HEK293 (cell line): ENCODE results near the gene TSPAN1.
A peak's percentile ranks its signal among the peaks of the same experiment; 100 is the strongest.

Experiments
- CTCF ChIA-PET: fragments of 350-600 bp; formaldehyde crosslinking; extraction: SDS; loops from one replicate; lab custom pipeline; 2021; ENCODE audit warnings: antibody characterized with exemption; lab: Yijun Ruan, JAX
- POLR2A ChIA-PET: fragments of 300-600 bp; formaldehyde crosslinking; extraction: SDS; loops from one replicate; lab custom pipeline; 2020; ENCODE audit warnings: antibody characterized with exemption, inconsistent platforms; lab: Yijun Ruan, JAX
- H3K27ac ChIP-seq: fragments of 200-500 bp; sonication (Bioruptor generic); 2 replicates; pipeline ENCODE4 v1.5.1; 2014; ENCODE audit warnings: low read depth, low read length, control low read depth, inconsistent platforms; ENCODE audit errors: extremely low read depth
- H3K36me3 ChIP-seq, 2 experiments: fragments of 200-500 bp in 1 of 2; sonication (Bioruptor generic) in 1 of 2; 1 replicate in 1 of 2; 2 replicates in 1 of 2; pipeline ENCODE4 v1.5.1; 2014 to 2017; ENCODE audit warnings: inconsistent platforms in 2 of 2, low read length in 2 of 2; ENCODE audit not compliant: control insufficient read depth in 2 of 2, insufficient read depth in 1 of 2
- H3K4me1 ChIP-seq: fragments of 200-500 bp; sonication (Bioruptor generic); 2 replicates; pipeline ENCODE4 v1.5.1; 2014; ENCODE audit warnings: mild to moderate bottlenecking, low read length, inconsistent platforms; ENCODE audit not compliant: control insufficient read depth, insufficient read depth
- H3K4me3 ChIP-seq: 2 replicates; pipeline ENCODE4 v1.5.1; 2011; ENCODE audit warnings: low read depth, mild to moderate bottlenecking, control low read depth, low read length, moderate library complexity
- H3K9me3 ChIP-seq: fragments of 200-500 bp; sonication (Bioruptor generic); 2 replicates; pipeline ENCODE4 v1.5.1; 2014; ENCODE audit warnings: low read depth, low read length, inconsistent platforms; ENCODE audit not compliant: control insufficient read depth, insufficient read depth
- HIC1 ChIP-seq: fragments of 450-650 bp; formaldehyde crosslinking; IDR thresholded peaks from 2 replicates; pipeline ENCODE4 v1.5.1; 2016; ENCODE audit warnings: missing biosample characterization, missing genetic modification characterization
- KLF16 ChIP-seq: fragments of 450-650 bp; formaldehyde crosslinking; IDR thresholded peaks from 2 replicates; pipeline ENCODE4 v1.5.1; 2017; ENCODE audit warnings: missing biosample characterization, missing genetic modification characterization
- SCRT2 ChIP-seq: fragments of 450-650 bp; formaldehyde crosslinking; IDR thresholded peaks from 2 replicates; pipeline ENCODE4 v1.5.1; 2016; ENCODE audit warnings: missing biosample characterization, missing genetic modification characterization
- SP3 ChIP-seq: fragments of 450-650 bp; formaldehyde crosslinking; IDR thresholded peaks from 2 replicates; pipeline ENCODE4 v1.5.1; 2016; ENCODE audit warnings: missing biosample characterization, missing genetic modification characterization
- ZBTB10 ChIP-seq: fragments of 450-650 bp; formaldehyde crosslinking; IDR thresholded peaks from 2 replicates; pipeline ENCODE4 v1.5.1; 2016; ENCODE audit warnings: missing biosample characterization, missing genetic modification characterization
- ZFHX2 ChIP-seq: fragments of 450-650 bp; formaldehyde crosslinking; conservative IDR thresholded peaks from 2 replicates; pipeline ENCODE4 v1.5.1; 2016; ENCODE audit warnings: missing biosample characterization, missing genetic modification characterization
- ZNF174 ChIP-seq: fragments of 450-650 bp; formaldehyde crosslinking; IDR thresholded peaks from 2 replicates; pipeline ENCODE4 v1.5.0; 2017; ENCODE audit warnings: missing biosample characterization, mild to moderate bottlenecking, missing genetic modification characterization
- ZNF24 ChIP-seq: fragments of 450-650 bp; formaldehyde crosslinking; IDR thresholded peaks from 2 replicates; pipeline ENCODE4 v1.5.1; 2016; ENCODE audit warnings: missing biosample characterization, missing genetic modification characterization
- ZNF292 ChIP-seq: fragments of 450-650 bp; formaldehyde crosslinking; IDR thresholded peaks from 2 replicates; pipeline ENCODE4 v1.5.1; 2016; ENCODE audit warnings: low read depth, missing biosample characterization, missing genetic modification characterization, borderline replicate concordance
- ZNF341 ChIP-seq: fragments of 450-650 bp; formaldehyde crosslinking; IDR thresholded peaks from 2 replicates; pipeline ENCODE4; 2016; ENCODE audit warnings: low read depth, missing biosample characterization, missing genetic modification characterization
- ZNF366 ChIP-seq: fragments of 450-650 bp; formaldehyde crosslinking; conservative IDR thresholded peaks from 2 replicates; pipeline ENCODE4 v1.5.1; 2016; ENCODE audit warnings: missing biosample characterization, missing genetic modification characterization
- ZNF645 ChIP-seq: fragments of 450-650 bp; formaldehyde crosslinking; IDR thresholded peaks from 2 replicates; pipeline ENCODE4; 2016; ENCODE audit warnings: missing biosample characterization, missing genetic modification characterization
- ZNF660 ChIP-seq: fragments of 450-650 bp; IDR thresholded peaks from 2 replicates; pipeline ENCODE4 v1.5.1; 2018; ENCODE audit warnings: missing biosample characterization, mild to moderate bottlenecking, missing genetic modification characterization
- ZSCAN23 ChIP-seq: fragments of 450-650 bp; formaldehyde crosslinking; IDR thresholded peaks from 2 replicates; pipeline ENCODE4 v1.5.1; 2016; ENCODE audit warnings: missing biosample characterization, missing genetic modification characterization
- TF ChIP-seq, protein P1 (sequence below): fragments of 450-650 bp; formaldehyde crosslinking; IDR thresholded peaks from 2 replicates; pipeline ENCODE4 v1.5.1; 2016; ENCODE audit warnings: missing biosample characterization, missing genetic modification characterization
- TF ChIP-seq, protein P2 (sequence below): fragments of 450-650 bp; formaldehyde crosslinking; IDR thresholded peaks from 2 replicates; pipeline ENCODE4 v1.5.1; 2017; ENCODE audit warnings: missing biosample characterization, missing genetic modification characterization
- TF ChIP-seq, protein P3 (sequence below): fragments of 450-650 bp; formaldehyde crosslinking; IDR thresholded peaks from 2 replicates; pipeline ENCODE4 v1.5.1; 2017; ENCODE audit warnings: missing biosample characterization, missing genetic modification characterization
- TF ChIP-seq, protein P4 (sequence below): fragments of 450-650 bp; formaldehyde crosslinking; IDR thresholded peaks from 2 replicates; pipeline ENCODE4 v1.5.1; 2017; ENCODE audit warnings: missing biosample characterization, missing genetic modification characterization

The TSPAN1 gene

GRCh38 chr1:46181343-46182260, 6.7 kb downstream of the TSPAN1 start (continued):
- no peak for TF ChIP-seq ZNF645 (tag by site-specific recombination)
- TF ChIP-seq ZSCAN23 (tag by site-specific recombination): no peak
- TF ChIP-seq ZBTB10 (tag by site-specific recombination): peak; percentile 21; the same call in 1 of the 2 replicates

- peak overlapping the region; percentile 66 for H3K27ac ChIP-seq
- POLR2A ChIA-PET: interaction anchor here (0.7 to 1.3 kb wide), 7 partner anchors 11 to 130 kb away, joined by 3 to 8 read pairs (median 4); partner anchors contain the start of genes PIK3R3, POMGNT1 and RAD54L
- CTCF ChIA-PET: interaction anchor here (0.5 to 9.3 kb wide), 3 partner anchors 41 to 349 kb away, joined by 3 to 148 read pairs (median 71); no protein-coding TSS in a partner anchor
- H3K36me3 ChIP-seq: peaks cover 0 to 14% of the 10 kb centered on the region in 2 experiments; a peak in 1 of 3 replicates
- H3K9me3 ChIP-seq: no peaks in the 10 kb centered on the region
- H3K4me1 ChIP-seq: peaks cover 3% of the 10 kb centered on the region; the same call in 1 of the 2 replicates
- no peak overlapping the region for H3K4me3 ChIP-seq
- no peak for TF ChIP-seq ZNF292 (tag by site-specific recombination)
- TF ChIP-seq ZNF660 (tag by site-specific recombination): peak; percentile 80
- TF ChIP-seq, protein P1, sequence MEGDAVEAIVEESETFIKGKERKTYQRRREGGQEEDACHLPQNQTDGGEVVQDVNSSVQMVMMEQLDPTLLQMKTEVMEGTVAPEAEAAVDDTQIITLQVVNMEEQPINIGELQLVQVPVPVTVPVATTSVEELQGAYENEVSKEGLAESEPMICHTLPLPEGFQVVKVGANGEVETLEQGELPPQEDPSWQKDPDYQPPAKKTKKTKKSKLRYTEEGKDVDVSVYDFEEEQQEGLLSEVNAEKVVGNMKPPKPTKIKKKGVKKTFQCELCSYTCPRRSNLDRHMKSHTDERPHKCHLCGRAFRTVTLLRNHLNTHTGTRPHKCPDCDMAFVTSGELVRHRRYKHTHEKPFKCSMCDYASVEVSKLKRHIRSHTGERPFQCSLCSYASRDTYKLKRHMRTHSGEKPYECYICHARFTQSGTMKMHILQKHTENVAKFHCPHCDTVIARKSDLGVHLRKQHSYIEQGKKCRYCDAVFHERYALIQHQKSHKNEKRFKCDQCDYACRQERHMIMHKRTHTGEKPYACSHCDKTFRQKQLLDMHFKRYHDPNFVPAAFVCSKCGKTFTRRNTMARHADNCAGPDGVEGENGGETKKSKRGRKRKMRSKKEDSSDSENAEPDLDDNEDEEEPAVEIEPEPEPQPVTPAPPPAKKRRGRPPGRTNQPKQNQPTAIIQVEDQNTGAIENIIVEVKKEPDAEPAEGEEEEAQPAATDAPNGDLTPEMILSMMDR (tag by site-specific recombination): no peak
- no peak for TF ChIP-seq ZNF24 (tag by site-specific recombination)
- TF ChIP-seq, protein P2, sequence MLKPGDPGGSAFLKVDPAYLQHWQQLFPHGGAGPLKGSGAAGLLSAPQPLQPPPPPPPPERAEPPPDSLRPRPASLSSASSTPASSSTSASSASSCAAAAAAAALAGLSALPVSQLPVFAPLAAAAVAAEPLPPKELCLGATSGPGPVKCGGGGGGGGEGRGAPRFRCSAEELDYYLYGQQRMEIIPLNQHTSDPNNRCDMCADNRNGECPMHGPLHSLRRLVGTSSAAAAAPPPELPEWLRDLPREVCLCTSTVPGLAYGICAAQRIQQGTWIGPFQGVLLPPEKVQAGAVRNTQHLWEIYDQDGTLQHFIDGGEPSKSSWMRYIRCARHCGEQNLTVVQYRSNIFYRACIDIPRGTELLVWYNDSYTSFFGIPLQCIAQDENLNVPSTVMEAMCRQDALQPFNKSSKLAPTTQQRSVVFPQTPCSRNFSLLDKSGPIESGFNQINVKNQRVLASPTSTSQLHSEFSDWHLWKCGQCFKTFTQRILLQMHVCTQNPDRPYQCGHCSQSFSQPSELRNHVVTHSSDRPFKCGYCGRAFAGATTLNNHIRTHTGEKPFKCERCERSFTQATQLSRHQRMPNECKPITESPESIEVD (tag by site-specific recombination): no peak
- TF ChIP-seq SCRT2 (tag by site-specific recombination): peak; percentile 67
- TF ChIP-seq ZFHX2 (tag by site-specific recombination): 0 out of 2 replicates have a peak, but pooled peaks have one; percentile 8
- no peak for TF ChIP-seq ZNF174 (tag by site-specific recombination)
- TF ChIP-seq, protein P3, sequence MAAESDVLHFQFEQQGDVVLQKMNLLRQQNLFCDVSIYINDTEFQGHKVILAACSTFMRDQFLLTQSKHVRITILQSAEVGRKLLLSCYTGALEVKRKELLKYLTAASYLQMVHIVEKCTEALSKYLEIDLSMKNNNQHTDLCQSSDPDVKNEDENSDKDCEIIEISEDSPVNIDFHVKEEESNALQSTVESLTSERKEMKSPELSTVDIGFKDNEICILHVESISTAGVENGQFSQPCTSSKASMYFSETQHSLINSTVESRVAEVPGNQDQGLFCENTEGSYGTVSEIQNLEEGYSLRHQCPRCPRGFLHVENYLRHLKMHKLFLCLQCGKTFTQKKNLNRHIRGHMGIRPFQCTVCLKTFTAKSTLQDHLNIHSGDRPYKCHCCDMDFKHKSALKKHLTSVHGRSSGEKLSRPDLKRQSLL (tag by site-specific recombination): no peak
- TF ChIP-seq SP3: 0 out of 2 replicates have a peak, but pooled peaks have one; percentile 18
- TF ChIP-seq, protein P4, sequence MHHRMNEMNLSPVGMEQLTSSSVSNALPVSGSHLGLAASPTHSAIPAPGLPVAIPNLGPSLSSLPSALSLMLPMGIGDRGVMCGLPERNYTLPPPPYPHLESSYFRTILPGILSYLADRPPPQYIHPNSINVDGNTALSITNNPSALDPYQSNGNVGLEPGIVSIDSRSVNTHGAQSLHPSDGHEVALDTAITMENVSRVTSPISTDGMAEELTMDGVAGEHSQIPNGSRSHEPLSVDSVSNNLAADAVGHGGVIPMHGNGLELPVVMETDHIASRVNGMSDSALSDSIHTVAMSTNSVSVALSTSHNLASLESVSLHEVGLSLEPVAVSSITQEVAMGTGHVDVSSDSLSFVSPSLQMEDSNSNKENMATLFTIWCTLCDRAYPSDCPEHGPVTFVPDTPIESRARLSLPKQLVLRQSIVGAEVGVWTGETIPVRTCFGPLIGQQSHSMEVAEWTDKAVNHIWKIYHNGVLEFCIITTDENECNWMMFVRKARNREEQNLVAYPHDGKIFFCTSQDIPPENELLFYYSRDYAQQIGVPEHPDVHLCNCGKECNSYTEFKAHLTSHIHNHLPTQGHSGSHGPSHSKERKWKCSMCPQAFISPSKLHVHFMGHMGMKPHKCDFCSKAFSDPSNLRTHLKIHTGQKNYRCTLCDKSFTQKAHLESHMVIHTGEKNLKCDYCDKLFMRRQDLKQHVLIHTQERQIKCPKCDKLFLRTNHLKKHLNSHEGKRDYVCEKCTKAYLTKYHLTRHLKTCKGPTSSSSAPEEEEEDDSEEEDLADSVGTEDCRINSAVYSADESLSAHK: no peak
- no peak for TF ChIP-seq KLF16 (tag by site-specific recombination)
- peak; percentile 49; the same call in 1 of the 2 replicates for TF ChIP-seq ZNF366 (tag by site-specific recombination)
- TF ChIP-seq HIC1: peak; percentile 48; the same call in 1 of the 2 replicates
- TF ChIP-seq ZNF341 (tag by site-specific recombination): 0 out of 2 replicates have a peak, but pooled peaks have one; percentile 17
Observed at GRCh38 chr1:46183079-46183847, 8.4 kb downstream of the TSPAN1 start.
